ENCODE data around the gene WT1. TPM values are rescaled to one million over a fixed set of nuclear protein-coding genes. Genes with fewer than 3 reads are reported as not detected.
"Not testable (repeated sequence)": the region's sequence is repeated elsewhere in the genome, so short reads cannot be mapped to it uniquely, and the experiment has no call there.

Gene WT1
- total and polyA plus RNA-seq, 11 donors, result 1.0 to 16.6 (median 2.2) TPM

DNA sequence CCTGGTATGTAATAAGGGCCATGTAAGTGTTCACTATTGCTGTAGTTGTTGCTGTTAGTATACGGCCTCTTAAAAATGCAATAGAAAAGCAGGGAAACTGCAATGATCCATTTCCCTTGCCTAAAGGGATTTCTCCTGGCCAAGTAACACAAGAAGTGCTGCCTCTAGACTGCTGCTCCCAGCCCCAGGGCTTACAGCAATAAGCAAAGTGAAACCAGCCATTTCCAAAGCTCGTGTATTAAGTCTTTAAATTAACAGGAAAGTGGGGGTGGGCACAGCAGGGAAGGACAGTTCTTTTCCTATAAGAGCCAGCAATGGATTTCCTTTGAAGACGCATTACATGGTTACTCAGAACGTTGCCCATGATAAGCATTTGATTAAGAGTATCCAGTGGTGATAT is 36.9 kb upstream of the WT1 start:
- 53 to 62% (median 55%) methylated on average over 4 of the region's 4 CpGs for WGBS, 4 donors
- H3K4me3 ChIP-seq, result no peak overlapping the region
- H3K36me3 ChIP-seq, result no peaks in the 10 kb centered on the region
- TF ChIP-seq, protein P1, sequence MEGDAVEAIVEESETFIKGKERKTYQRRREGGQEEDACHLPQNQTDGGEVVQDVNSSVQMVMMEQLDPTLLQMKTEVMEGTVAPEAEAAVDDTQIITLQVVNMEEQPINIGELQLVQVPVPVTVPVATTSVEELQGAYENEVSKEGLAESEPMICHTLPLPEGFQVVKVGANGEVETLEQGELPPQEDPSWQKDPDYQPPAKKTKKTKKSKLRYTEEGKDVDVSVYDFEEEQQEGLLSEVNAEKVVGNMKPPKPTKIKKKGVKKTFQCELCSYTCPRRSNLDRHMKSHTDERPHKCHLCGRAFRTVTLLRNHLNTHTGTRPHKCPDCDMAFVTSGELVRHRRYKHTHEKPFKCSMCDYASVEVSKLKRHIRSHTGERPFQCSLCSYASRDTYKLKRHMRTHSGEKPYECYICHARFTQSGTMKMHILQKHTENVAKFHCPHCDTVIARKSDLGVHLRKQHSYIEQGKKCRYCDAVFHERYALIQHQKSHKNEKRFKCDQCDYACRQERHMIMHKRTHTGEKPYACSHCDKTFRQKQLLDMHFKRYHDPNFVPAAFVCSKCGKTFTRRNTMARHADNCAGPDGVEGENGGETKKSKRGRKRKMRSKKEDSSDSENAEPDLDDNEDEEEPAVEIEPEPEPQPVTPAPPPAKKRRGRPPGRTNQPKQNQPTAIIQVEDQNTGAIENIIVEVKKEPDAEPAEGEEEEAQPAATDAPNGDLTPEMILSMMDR (IDR thresholded peaks at IDR 0.05), result no peak
- no peak for TF ChIP-seq POLR2A (IDR thresholded peaks at IDR 0.05)
- intact Hi-C loops (cut with DNase I), result no loop called here
- no peaks in the 10 kb centered on the region for H3K4me1 ChIP-seq
- DNase-seq (no peak), ATAC-seq (no peak)
- H3K27ac ChIP-seq, result no peak overlapping the region
- H3K9me3 ChIP-seq, result no peaks in the 10 kb centered on the region
- H3K27me3 ChIP-seq, result no peaks in the 10 kb centered on the region

GRCh38 chr11:32471544-32471943 is 36.2 kb upstream of the WT1 start:
- intact Hi-C loops (cut with DNase I); H3K27ac ChIP-seq; H3K36me3 ChIP-seq; H3K9me3 ChIP-seq; DNase-seq; H3K4me1 ChIP-seq; H3K4me3 ChIP-seq; ATAC-seq; H3K27me3 ChIP-seq: not testable (repeated sequence)
- WGBS, 4 donors, result 92 to 97% (median 95%) methylated on average over 4 of the region's 4 CpGs

DNA sequence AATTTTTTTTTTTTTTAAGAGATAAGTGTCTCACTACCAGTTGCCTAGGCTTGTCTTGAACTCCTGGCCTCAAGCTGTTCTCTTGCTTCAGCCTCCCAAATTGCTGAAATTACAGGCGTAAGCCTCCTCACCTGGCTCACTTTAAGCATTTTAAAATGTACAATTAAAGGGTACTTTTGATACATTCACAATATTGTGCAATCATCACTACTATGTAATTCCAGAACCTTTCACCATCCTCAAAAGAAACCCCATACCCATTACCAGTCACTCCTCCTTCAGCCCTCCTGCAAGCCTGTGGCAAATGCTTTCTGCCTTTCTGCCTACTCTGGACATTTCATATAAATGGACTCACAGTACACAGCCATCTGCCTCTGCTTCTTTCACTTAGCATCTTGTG is 34.5 kb upstream of the WT1 start:
- WGBS, 4 donors, result 86 to 98% (median 97%) methylated on average over 1 of the region's 1 CpG
- no peaks in the 10 kb centered on the region for H3K9me3 ChIP-seq
- no peak for ATAC-seq
- TF ChIP-seq, protein P1 (IDR thresholded peaks at IDR 0.05), result no peak
- TF ChIP-seq POLR2A (IDR thresholded peaks at IDR 0.05), result no peak
- H3K4me1 ChIP-seq, result no peaks in the 10 kb centered on the region
- H3K4me3 ChIP-seq, result no peak overlapping the region
- intact Hi-C loops (cut with DNase I), result no loop called here
- H3K27me3 ChIP-seq, result no peaks in the 10 kb centered on the region
- DNase-seq, result no peak
- no peaks in the 10 kb centered on the region for H3K36me3 ChIP-seq
- no peak overlapping the region for H3K27ac ChIP-seq

- DNase-seq (no peak), ATAC-seq (peak in 1 of 4 donors; percentile 47)
- Histone ChIP-seq H3K4me1 (no peaks in the 10 kb centered on the region), H3K36me3 (no peaks in the 10 kb centered on the region), H3K27me3 (no peaks in the 10 kb centered on the region), H3K9me3 (no peaks in the 10 kb centered on the region), H3K27ac (no peak overlapping the region), H3K4me3 (no peak overlapping the region)
- WGBS, 4 donors, result 54 to 67% (median 58%) methylated on average over 5 of the region's 5 CpGs
- intact Hi-C loops (cut with DNase I), result no loop called here
- TF ChIP-seq, protein P1 (IDR thresholded peaks at IDR 0.05), result no peak
- TF ChIP-seq POLR2A (IDR thresholded peaks at IDR 0.05), result no peak
These were observed 31.1 kb upstream of the WT1 start for GRCh38 chr11:32466279-32466915.

- ATAC-seq (no peak), DNase-seq (no peak)
- intact Hi-C loops (cut with DNase I), result no loop called here
- no peaks in the 10 kb centered on the region for H3K9me3 ChIP-seq
- 86 to 98% (median 92%) methylated on average over 2 of the region's 2 CpGs for WGBS, 4 donors
- no peaks in the 10 kb centered on the region for H3K36me3 ChIP-seq
- TF ChIP-seq POLR2A (IDR thresholded peaks at IDR 0.05), result no peak
- TF ChIP-seq, protein P1 (IDR thresholded peaks at IDR 0.05), result no peak
- H3K4me1 ChIP-seq, result no peaks in the 10 kb centered on the region
- no peak overlapping the region for H3K4me3 ChIP-seq
- no peak overlapping the region for H3K27ac ChIP-seq
- H3K27me3 ChIP-seq, result no peaks in the 10 kb centered on the region
These were observed 28.7 kb upstream of the WT1 start for GRCh38 chr11:32464078-32464477.

All from heart left ventricle (tissue), 16 donors.